Activated effector memory CD4-positive, alpha-beta T cell treated with Interleukin-2 at 50 U/mL for 16 hours (primary cell): Measurements from ENCODE around the gene HSD11B1L.

Experiments
- DNase-seq: peaks from one replicate; pipeline ENCODE4 v3.0.0-alpha.2; 2020

The HSD11B1L gene

GRCh38 chr19:5680437-5681368 is at the start of gene HSD11B1L, which contains the start of gene MICOS13:
Gene HSD11B1L, plus strand, starts transcription at chr19:5681027. Its CDS starts 3,806 bp downstream, at chr19:5684833.
Gene MICOS13, minus strand, starts transcription at chr19:5680516. Its CDS starts 30 bp downstream, at chr19:5680486.
- DNase-seq, result peak; percentile 97

GRCh38 chr19:5631567-5632240 is 49.1 kb upstream of the HSD11B1L start:
- no peak for DNase-seq

- DNase-seq, result no peak
These were observed 48.6 kb upstream of the HSD11B1L start for GRCh38 chr19:5632241-5632612.

GRCh38 chr19:5632657-5633056 is 48.2 kb upstream of the HSD11B1L start:
- no peak for DNase-seq

GRCh38 chr19:5635427-5635826 is 45.4 kb upstream of the HSD11B1L start:
- DNase-seq, result no peak

GRCh38 chr19:5637971-5638370 is 42.9 kb upstream of the HSD11B1L start:
- DNase-seq, result no peak

- no peak for DNase-seq
These were observed 39.7 kb upstream of the HSD11B1L start for GRCh38 chr19:5641171-5641570.

GRCh38 chr19:5642204-5642603 is 38.6 kb upstream of the HSD11B1L start:
- DNase-seq, result no peak

- no peak for DNase-seq
These were observed 37.8 kb upstream of the HSD11B1L start for GRCh38 chr19:5643060-5643459.

- no peak for DNase-seq
These were observed 36.8 kb upstream of the HSD11B1L start for GRCh38 chr19:5644037-5644436.

- DNase-seq, result no peak
These were observed 35.4 kb upstream of the HSD11B1L start for GRCh38 chr19:5645409-5645808.

GRCh38 chr19:5646703-5647102 is 34.1 kb upstream of the HSD11B1L start:
- no peak for DNase-seq

- no peak for DNase-seq
These were observed 32.4 kb upstream of the HSD11B1L start for GRCh38 chr19:5648464-5648863.

- DNase-seq, result no peak
These were observed 29.5 kb upstream of the HSD11B1L start for GRCh38 chr19:5651361-5651760.

- DNase-seq, result no peak
These were observed 28.6 kb upstream of the HSD11B1L start for GRCh38 chr19:5652261-5652660.

- no peak for DNase-seq
These were observed 25.9 kb upstream of the HSD11B1L start for GRCh38 chr19:5654931-5655330.

- no peak for DNase-seq
These were observed 25.4 kb upstream of the HSD11B1L start for GRCh38 chr19:5655412-5655811.

GRCh38 chr19:5661483-5661882 is 19.3 kb upstream of the HSD11B1L start:
- no peak for DNase-seq

- no peak for DNase-seq
These were observed 16.9 kb upstream of the HSD11B1L start for GRCh38 chr19:5663904-5664303.

GRCh38 chr19:5664515-5664914 is 16.3 kb upstream of the HSD11B1L start:
- no peak for DNase-seq

- DNase-seq, result no peak
These were observed 14.9 kb upstream of the HSD11B1L start for GRCh38 chr19:5665781-5666513.

- DNase-seq, result no peak
These were observed 13.8 kb upstream of the HSD11B1L start for GRCh38 chr19:5666921-5667610.
